K562 (cell line): ENCODE data around the gene CISD3. TPM values are rescaled to one million over a fixed set of nuclear protein-coding genes. Genes with fewer than 3 reads are reported as not detected.

Experiments used
- ATF3 ChIP-seq, 2 experiments: fragments of 450-650 bp in 1 of 2; sonication (generic) in 1 of 2; formaldehyde crosslinking in 1 of 2; IDR thresholded peaks in 1 of 2; conservative IDR thresholded peaks in 1 of 2; 2 replicates each; pipeline versions ENCODE4 v1.6.1 to v1.8.1; 2016 to 2023; ENCODE audit warnings: mild to moderate bottlenecking in 2 of 2, moderate library complexity in 2 of 2, inconsistent platforms in 1 of 2, missing genetic modification reagents in 1 of 2
- BRCA1 ChIP-seq, 2 experiments: fragments of 450-650 bp in 1 of 2; sonication (generic) in 1 of 2; formaldehyde crosslinking in 1 of 2; IDR thresholded peaks; 2 replicates each; pipeline versions ENCODE4 v1.5.0 to v1.6.1; 2017 to 2020; ENCODE audit warnings: mild to moderate bottlenecking in 1 of 2, missing genetic modification reagents in 1 of 2
- DLX4 ChIP-seq: fragments of 250-450 bp; sonication (Bioruptor Pico); IDR thresholded peaks from 2 replicates; pipeline ENCODE4 v1.6.1; 2021; ENCODE audit warnings: mild to moderate bottlenecking
- E2F3 ChIP-seq: fragments of 250-450 bp; sonication (Bioruptor Pico); IDR thresholded peaks from 2 replicates; pipeline ENCODE4 v1.4.0; 2020; ENCODE audit warnings: mild to moderate bottlenecking
- ELF2 ChIP-seq: fragments of 250-450 bp; sonication (Bioruptor Pico); IDR thresholded peaks from 2 replicates; pipeline ENCODE4 v1.5.0; 2021; ENCODE audit warnings: mild to moderate bottlenecking
- ESRRA ChIP-seq: fragments of 450-650 bp; IDR thresholded peaks from 2 replicates; pipeline ENCODE4 v1.6.1; 2014; ENCODE audit warnings: low read depth, mild to moderate bottlenecking, moderate library complexity, borderline replicate concordance
- FOXP1 ChIP-seq: sonication (generic); formaldehyde crosslinking; IDR thresholded peaks from 2 replicates; pipeline ENCODE4 v1.8.0; 2022; ENCODE audit warnings: mild to moderate bottlenecking, missing genetic modification reagents
- MCM2 ChIP-seq: fragments of 450-650 bp; IDR thresholded peaks from 2 replicates; pipeline ENCODE4 v1.6.1; 2017; ENCODE audit warnings: low read depth, mild to moderate bottlenecking
- MYC ChIP-seq, 2 experiments: fragments of 250-450 bp in 1 of 2; sonication (Bioruptor Pico) in 1 of 2; IDR thresholded peaks; 2 replicates each; pipeline versions ENCODE4 v1.5.1 to v1.6.1; 2012 to 2021; ENCODE audit warnings: low read depth in 2 of 2, borderline replicate concordance in 1 of 2, improper control_type of control experiment in 1 of 2, low read length in 1 of 2, mild to moderate bottlenecking in 1 of 2, moderate library complexity in 1 of 2
- PRMT5 ChIP-seq: sonication (generic); formaldehyde crosslinking; IDR thresholded peaks from 2 replicates; pipeline ENCODE4 v1.5.0; 2020; ENCODE audit warnings: missing genetic modification reagents
- RBBP5 ChIP-seq: fragments of 200-600 bp; sonication (generic); IDR thresholded peaks from 2 replicates; pipeline ENCODE4 v1.6.1; 2012; ENCODE audit warnings: borderline replicate concordance, mild to moderate bottlenecking, low read length, control low read depth, inconsistent platforms; ENCODE audit not compliant: insufficient read depth, poor library complexity, severe bottlenecking
- RBFOX2 ChIP-seq: fragments of 200-400 bp; formaldehyde crosslinking; IDR thresholded peaks from 2 replicates; pipeline ENCODE4 v1.6.1; 2017; ENCODE audit warnings: low read depth, mild to moderate bottlenecking, low read length, moderate library complexity
- RHOXF2B ChIP-seq: fragments of 250-450 bp; sonication (Bioruptor Pico); conservative IDR thresholded peaks from 2 replicates; pipeline ENCODE4 v1.5.1; 2021
- TAF1 ChIP-seq: IDR thresholded peaks from 2 replicates; pipeline ENCODE4 v1.6.1; 2011; ENCODE audit warnings: mild to moderate bottlenecking, low read length, moderate library complexity; ENCODE audit not compliant: insufficient read depth, control insufficient read depth, severe bottlenecking; ENCODE audit errors: extremely low read depth
- THRAP3 ChIP-seq: fragments of 450-650 bp; IDR thresholded peaks from 2 replicates; pipeline ENCODE4 v1.6.1; 2016; ENCODE audit warnings: mild to moderate bottlenecking, inconsistent platforms, borderline replicate concordance
- ZNF165 ChIP-seq: fragments of 250-450 bp; sonication (Bioruptor Pico); IDR thresholded peaks from 2 replicates; pipeline ENCODE4 v1.4.0; 2020; ENCODE audit warnings: borderline replicate concordance
- ZNF174 ChIP-seq: fragments of 250-450 bp; sonication (Bioruptor Pico); IDR thresholded peaks from 2 replicates; pipeline ENCODE4 v1.4.0; 2020; ENCODE audit warnings: mild to moderate bottlenecking
- ZNF212 ChIP-seq: fragments of 450-650 bp; formaldehyde crosslinking; IDR thresholded peaks from 2 replicates; pipeline ENCODE4 v1.4.0; 2020; ENCODE audit warnings: mild to moderate bottlenecking
- ZNF584 ChIP-seq: fragments of 200-800 bp; sonication (Bioruptor generic); IDR thresholded peaks from 2 replicates; pipeline ENCODE4 v1.6.1; 2016; ENCODE audit warnings: low read depth, mild to moderate bottlenecking, missing genetic modification characterization, missing compliant biosample characterization
- ZNF592 ChIP-seq: fragments of 450-650 bp; IDR thresholded peaks from 2 replicates; pipeline ENCODE4 v1.6.1; 2017; ENCODE audit warnings: antibody characterized with exemption, mild to moderate bottlenecking
- ZNF764 ChIP-seq: fragments of 250-450 bp; sonication (Bioruptor Pico); IDR thresholded peaks from 2 replicates; pipeline ENCODE4 v1.4.0; 2020; ENCODE audit warnings: low read depth, mild to moderate bottlenecking, moderate library complexity
- ZNF778 ChIP-seq: fragments of 450-650 bp; formaldehyde crosslinking; IDR thresholded peaks from 2 replicates; pipeline ENCODE4 v1.4.0; 2020; ENCODE audit warnings: mild to moderate bottlenecking, moderate library complexity
- polyA plus RNA-seq, 8 experiments: library from polyadenylated mRNA; depleted of rRNA in 4 of 8; stranded (reverse) in 5 of 8; unstranded in 3 of 8; fragments of >200 nt; fragmentation: Nextera tagmentation in 2 of 8; fragmentation: Illumina TruSeq in 1 of 8; extraction: Ambion mirVana in 2 of 8; extraction: Trizol in 1 of 8; gene quantifications; 2 replicates each; pipeline versions ENCODE4 v1.2.1 to v1.2.3, GENCODE V29; 2011 to 2014; ENCODE audit warnings: inconsistent platforms in 1 of 8, missing spikeins in 1 of 8
- total RNA-seq, 7 experiments: library from RNA; depleted of rRNA in 6 of 7; stranded (reverse); fragments of >200 nt in 6 of 7; fragmentation: Illumina TruSeq in 2 of 7; extraction: Trizol in 2 of 7; gene quantifications; 2 replicates each; pipeline versions ENCODE4 v1.2.1 to v1.2.3, GENCODE V29; 2011 to 2021; ENCODE audit warnings: low replicate concordance in 1 of 7

Gene CISD3
- total and polyA plus RNA-seq, 9 of the 15 experiments (the other 6 are each of a cell fraction or from before 2014, with no cell fraction given) = 5.0 to 60.7 (median 15.7) TPM

- TF ChIP-seq ZNF764 (CRISPR knock-in tag) (no peak), ZNF165 (CRISPR knock-in tag) (no peak), ZNF584 (CRISPR knock-in tag) (0 out of 2 replicates have a peak, but pooled peaks have one; percentile 62), MYC (IDR thresholded peaks at IDR 0.05; ENCODE audit: low read depth, low read length) (no peak), MYC (CRISPR knock-in tag; IDR thresholded peaks at IDR 0.05; ENCODE audit: borderline replicate concordance, low read depth) (peak; percentile 60; the same call in 1 of the 2 replicates), ZNF778 (CRISPR knock-in tag) (no peak), ATF3 (IDR thresholded peaks at IDR 0.05) (peak; percentile 24; the same call in 1 of the 2 replicates), ATF3 (CRISPR knock-in tag; conservative IDR thresholded peaks at IDR 0.05) (no peak), ELF2 (CRISPR knock-in tag) (no peak), E2F3 (peak; percentile 98), ESRRA (peak; percentile 76; the same call in 1 of the 2 replicates), FOXP1 (no peak), RBBP5 (peak; percentile 63), MCM2 (no peak), ZNF212 (CRISPR knock-in tag) (no peak), RHOXF2B (CRISPR knock-in tag) (no peak), PRMT5 (CRISPR knock-in tag) (no peak), RBFOX2 (peak; percentile 95), THRAP3 (no peak), ZNF174 (no peak), ZNF592 (peak; percentile 68), TAF1 (peak; percentile 68), BRCA1 (IDR thresholded peaks at IDR 0.05) (no peak), BRCA1 (CRISPR knock-in tag; IDR thresholded peaks at IDR 0.05) (no peak), DLX4 (CRISPR knock-in tag) (no peak)
Measured at GRCh38 chr17:38702166-38702915, 27.8 kb upstream of the CISD3 start (continued).
